ENCODE measurements around the gene TIMM22. TPM values are rescaled to one million over a fixed set of nuclear protein-coding genes. Genes with fewer than 3 reads are reported as not detected.
A peak's percentile ranks its signal among the peaks of the same experiment; 100 is the strongest.

TIMM22 gene
- total and polyA plus RNA-seq, 2 of the 13 experiments (the other 11 are each of a cell fraction or from before 2014, with no cell fraction given): 6.2 to 15.5 TPM

GRCh38 chr17:1003633-1003971, 6.7 kb downstream of the TIMM22 start:
- peaks cover 35% of the 10 kb centered on the region for H3K4me1 ChIP-seq (ENCODE audit: insufficient read depth, low read length)
- no peak overlapping the region for H3K4me2 ChIP-seq (ENCODE audit: low read depth, low read length)
- no peak overlapping the region for H3K27ac ChIP-seq (ENCODE audit: extremely low read length, insufficient read depth, low read length)
- no peak for DNase-seq (ENCODE audit: low spot score)
- WGBS (ENCODE audit: low lambda C conversion rate): 87% methylated on average over 3 of the region's 5 CpGs
- no peak overlapping the region for H2AFZ ChIP-seq (ENCODE audit: low read length)
- no peak for ATAC-seq
- H4K20me1 ChIP-seq (ENCODE audit: insufficient read depth, low read length): peaks cover 4% of the 10 kb centered on the region; the same call in 1 of the 2 replicates
- H3K9ac ChIP-seq (ENCODE audit: insufficient read depth, low read depth, low read length): no peak overlapping the region
- POLR2A ChIA-PET: no interaction called here
- H3K4me3 ChIP-seq (replicated peaks in 1 of 3; ENCODE audit: insufficient read depth in 1 of 3, low read depth in 2 of 3, low read length in 3 of 3): no peak overlapping the region
- intact Hi-C loops (cut with micrococcal nuclease; ENCODE audit: unreplicated experiment) (no loop called here), in situ Hi-C loops (cut with HindIII; ENCODE audit: extremely low pct_ligation_motif_present, low pct_unique_long_range_greater_than_20kb) (no loop called here)
- no peak for TF ChIP-seq ZNF292 (CRISPR knock-in tag; IDR thresholded peaks at IDR 0.05; ENCODE audit: borderline replicate concordance, low read depth)
- peak; percentile 67 for TF ChIP-seq AGO2 (optimal IDR thresholded peaks at IDR 0.05; ENCODE audit: low read depth, low read length)
- no TSS peak for BruUV-seq (replicated peaks)
- no peaks in the 10 kb centered on the region for H3K9me3 ChIP-seq (ENCODE audit: low read length)
- H3K79me2 ChIP-seq (ENCODE audit: insufficient read depth, low read length): peaks cover 6% of the 10 kb centered on the region
- peaks cover 7 to 26% of the 10 kb centered on the region in 2 experiments for H3K36me3 ChIP-seq (replicated peaks in 1 of 2; ENCODE audit: control insufficient read depth in 1 of 2, insufficient read depth in 2 of 2, low read length in 2 of 2)
- FAIRE-seq: no peak
- CTCF ChIA-PET (ENCODE audit: low intra/inter-chr PET ratio, low total read pairs): no interaction called here
- no peaks in the 10 kb centered on the region for H3K27me3 ChIP-seq (ENCODE audit: control insufficient read depth in 1 of 2, insufficient read depth in 2 of 2, low read length in 2 of 2)

- FAIRE-seq: no peak
- 96% methylated on average over 17 of the region's 30 CpGs for WGBS (ENCODE audit: low lambda C conversion rate)
- POLR2A ChIA-PET: no interaction called here
- in situ Hi-C loops (cut with HindIII; ENCODE audit: extremely low pct_ligation_motif_present, low pct_unique_long_range_greater_than_20kb) (no loop called here), intact Hi-C loops (cut with micrococcal nuclease; ENCODE audit: unreplicated experiment) (no loop called here)
- H3K4me3 ChIP-seq (replicated peaks in 1 of 3; ENCODE audit: insufficient read depth in 1 of 3, low read depth in 2 of 3, low read length in 3 of 3): no peak overlapping the region
- no peak; the same call in 2 of the 3 replicates for ATAC-seq
- H3K9ac ChIP-seq (ENCODE audit: insufficient read depth, low read depth, low read length): no peak overlapping the region
- H3K4me2 ChIP-seq (ENCODE audit: low read depth, low read length): no peak overlapping the region
- no peaks in the 10 kb centered on the region for H3K9me3 ChIP-seq (ENCODE audit: low read length)
- DNase-seq (ENCODE audit: low spot score): no peak
- peaks cover 4% of the 10 kb centered on the region for H3K79me2 ChIP-seq (ENCODE audit: insufficient read depth, low read length)
- H3K4me1 ChIP-seq (ENCODE audit: insufficient read depth, low read length): peaks cover 31% of the 10 kb centered on the region
- no peak overlapping the region for H2AFZ ChIP-seq (ENCODE audit: low read length)
- BruUV-seq (replicated peaks): no TSS peak
- H4K20me1 ChIP-seq (ENCODE audit: insufficient read depth, low read length): peaks cover 4% of the 10 kb centered on the region; the same call in 1 of the 2 replicates
- H3K36me3 ChIP-seq (replicated peaks in 1 of 2; ENCODE audit: control insufficient read depth in 1 of 2, insufficient read depth in 2 of 2, low read length in 2 of 2): peaks cover 7 to 26% of the 10 kb centered on the region in 2 experiments
- no peak overlapping the region for H3K27ac ChIP-seq (ENCODE audit: extremely low read length, insufficient read depth, low read length)
- CTCF ChIA-PET (ENCODE audit: low intra/inter-chr PET ratio, low total read pairs): no interaction called here
- no peak for TF ChIP-seq NFYB (CRISPR knock-in tag; IDR thresholded peaks at IDR 0.05)
- peak; percentile 72 for TF ChIP-seq AGO2 (optimal IDR thresholded peaks at IDR 0.05; ENCODE audit: low read depth, low read length)
- H3K27me3 ChIP-seq (ENCODE audit: control insufficient read depth in 1 of 2, insufficient read depth in 2 of 2, low read length in 2 of 2): no peaks in the 10 kb centered on the region
Observed at GRCh38 chr17:1003972-1004768, 7.2 kb downstream of the TIMM22 start.
